Neural cell (in vitro differentiated cells): ENCODE results near the gene ALDH1A1.

Experiments used
- EZH2 ChIP-seq: fragments of 200-600, 300-800 bp; shearing (Covaris generic), sonication (generic); IDR thresholded peaks from 2 replicates; pipeline ENCODE4 v1.6.1; 2014; ENCODE audit warnings: antibody characterized with exemption, low read length, borderline replicate concordance, mild to moderate bottlenecking; ENCODE audit not compliant: insufficient read depth, poor library complexity, severe bottlenecking
- REST ChIP-seq: IDR thresholded peaks from 2 replicates; pipeline ENCODE4 v1.6.1; 2012; ENCODE audit warnings: borderline replicate concordance
- TF ChIP-seq, protein P1 (sequence below): fragments of 450-650 bp; IDR thresholded peaks from 2 replicates; pipeline ENCODE4 v1.5.1; 2014; ENCODE audit warnings: antibody characterized with exemption, mild to moderate bottlenecking, moderate library complexity; ENCODE audit not compliant: poor library complexity, severe bottlenecking

DNA sequence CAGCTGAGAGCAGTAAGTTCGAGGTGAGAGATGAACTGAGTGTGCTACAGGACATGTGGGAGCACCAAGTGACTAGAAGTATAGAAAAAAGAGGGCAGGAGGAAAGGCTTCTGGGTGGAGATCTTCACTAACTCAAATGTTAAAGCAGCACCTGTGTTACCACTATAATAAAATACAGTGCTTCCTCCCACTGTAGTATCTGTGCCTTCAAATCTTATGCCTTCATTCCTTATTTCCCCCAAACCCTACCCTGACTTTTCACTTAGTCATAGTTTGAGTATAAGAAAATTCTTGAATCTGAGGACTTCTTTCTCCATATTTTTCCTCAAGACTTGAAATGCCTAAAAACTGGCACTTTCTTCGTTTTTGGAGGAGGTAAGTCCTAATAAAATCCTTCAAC, 61.8 kb downstream of the ALDH1A1 start:
- TF ChIP-seq REST (no peak), EZH2 (no peak)
- TF ChIP-seq, protein P1, sequence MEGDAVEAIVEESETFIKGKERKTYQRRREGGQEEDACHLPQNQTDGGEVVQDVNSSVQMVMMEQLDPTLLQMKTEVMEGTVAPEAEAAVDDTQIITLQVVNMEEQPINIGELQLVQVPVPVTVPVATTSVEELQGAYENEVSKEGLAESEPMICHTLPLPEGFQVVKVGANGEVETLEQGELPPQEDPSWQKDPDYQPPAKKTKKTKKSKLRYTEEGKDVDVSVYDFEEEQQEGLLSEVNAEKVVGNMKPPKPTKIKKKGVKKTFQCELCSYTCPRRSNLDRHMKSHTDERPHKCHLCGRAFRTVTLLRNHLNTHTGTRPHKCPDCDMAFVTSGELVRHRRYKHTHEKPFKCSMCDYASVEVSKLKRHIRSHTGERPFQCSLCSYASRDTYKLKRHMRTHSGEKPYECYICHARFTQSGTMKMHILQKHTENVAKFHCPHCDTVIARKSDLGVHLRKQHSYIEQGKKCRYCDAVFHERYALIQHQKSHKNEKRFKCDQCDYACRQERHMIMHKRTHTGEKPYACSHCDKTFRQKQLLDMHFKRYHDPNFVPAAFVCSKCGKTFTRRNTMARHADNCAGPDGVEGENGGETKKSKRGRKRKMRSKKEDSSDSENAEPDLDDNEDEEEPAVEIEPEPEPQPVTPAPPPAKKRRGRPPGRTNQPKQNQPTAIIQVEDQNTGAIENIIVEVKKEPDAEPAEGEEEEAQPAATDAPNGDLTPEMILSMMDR: no peak
